Stimulated activated CD8-positive, alpha-beta memory T cell treated with anti-CD3 and anti-CD28 coated beads, Interleukin-15, amount 100 ng/mL, for 24 hours (primary cell): Measurements from ENCODE around the gene PGA5.
A peak's percentile ranks its signal among the peaks of the same experiment; 100 is the strongest.
"Not testable (repeated sequence)": the region's sequence is repeated elsewhere in the genome, so short reads cannot be mapped to it uniquely, and the experiment has no call there.

Source experiments
- DNase-seq: peaks from one replicate; pipeline ENCODE4 v3.0.0-alpha.2; 2020; ENCODE audit warnings: low read depth

PGA5 gene

DNA sequence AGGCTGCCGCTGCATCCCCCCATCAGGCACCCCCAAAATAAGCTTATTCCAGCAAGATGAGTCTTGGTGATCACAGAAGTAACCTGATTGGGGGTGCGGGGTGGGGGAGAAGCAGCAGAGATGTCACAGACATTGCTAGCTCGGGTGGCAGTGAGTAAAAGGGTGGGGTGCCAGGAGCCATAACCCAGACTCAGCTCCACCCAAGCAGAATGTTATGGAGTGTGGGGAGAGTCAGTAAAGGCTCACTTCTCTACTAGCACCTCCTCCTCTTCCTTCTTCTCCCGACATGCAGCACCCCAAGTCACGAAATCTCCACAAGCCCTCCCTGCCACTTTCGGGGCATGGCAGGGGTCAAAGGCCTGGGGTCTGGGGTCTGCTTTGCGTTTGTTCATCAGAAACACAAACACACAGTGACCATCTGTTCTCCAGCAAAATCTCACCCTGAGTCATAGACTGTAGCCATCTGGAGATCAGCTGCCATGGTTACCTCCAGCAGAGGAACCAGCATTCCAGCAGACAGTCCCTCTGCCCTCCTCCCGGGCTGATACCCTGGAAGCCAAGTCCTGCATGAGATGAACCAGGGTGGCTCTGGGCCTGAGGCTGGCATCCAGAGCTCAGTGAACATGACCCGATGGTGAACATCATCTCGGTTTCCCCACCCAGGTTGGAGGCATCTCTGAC is 14.4 kb upstream of the PGA5 start:
- DNase-seq, result not testable (repeated sequence)

DNA sequence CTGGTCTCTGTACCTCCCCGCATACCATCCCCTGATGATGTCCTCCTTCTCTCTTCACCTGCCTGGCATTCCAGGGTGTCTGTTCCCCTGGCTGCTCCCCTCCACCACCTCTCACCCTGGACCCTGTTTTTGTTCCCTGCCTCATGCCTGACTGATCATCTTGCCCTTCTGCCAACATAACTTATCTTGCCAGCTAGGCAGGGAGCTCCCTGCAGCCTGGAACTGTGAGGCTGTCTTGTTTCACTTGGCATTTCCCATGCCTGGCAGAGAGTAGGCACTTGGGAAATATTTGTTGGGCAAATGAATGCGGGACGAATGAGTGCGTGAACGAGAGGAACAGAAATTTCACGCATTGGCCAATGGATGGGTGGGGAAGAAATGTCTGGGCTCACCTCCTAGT is 11.5 kb upstream of the PGA5 start:
- not testable (repeated sequence) for DNase-seq

DNA sequence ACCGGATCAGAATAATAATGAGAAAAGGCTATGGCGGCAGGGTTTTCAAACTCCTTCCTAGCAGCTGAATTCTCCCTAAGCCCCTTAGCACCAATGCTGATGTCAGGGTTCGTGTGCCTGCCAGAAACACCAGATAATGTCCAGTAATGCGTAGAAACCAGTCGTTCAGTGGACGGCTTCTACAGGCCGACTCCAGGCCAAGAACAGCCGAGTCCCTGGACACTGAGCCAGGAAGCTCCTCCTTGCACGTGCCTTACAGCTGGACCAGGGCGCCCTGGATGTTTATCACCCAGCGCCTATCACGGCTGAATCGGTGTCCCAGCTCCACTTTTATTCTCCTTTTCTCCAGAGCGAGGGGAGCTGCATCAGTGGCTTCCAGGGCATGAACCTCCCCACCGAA is 9.9 kb upstream of the PGA5 start:
- DNase-seq, result not testable (repeated sequence)

DNA sequence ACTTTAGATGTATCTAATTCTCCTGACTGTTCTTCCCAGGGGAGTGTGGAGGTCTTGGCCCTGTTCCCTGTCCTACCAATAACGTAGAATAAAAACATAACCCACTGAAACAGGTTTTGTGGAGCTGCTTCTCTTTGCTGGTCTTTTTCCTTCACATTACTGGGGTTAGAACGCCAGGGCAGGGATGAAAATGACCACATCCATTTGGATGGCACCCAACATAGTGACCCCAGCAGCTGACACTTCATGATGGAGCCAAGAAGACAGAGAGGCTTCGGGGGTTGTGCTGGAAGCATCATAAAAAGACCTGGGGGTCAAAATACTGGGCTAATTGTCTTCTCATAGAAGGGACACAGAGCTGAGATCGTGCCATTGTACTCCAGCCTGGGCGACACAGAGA is 9.4 kb upstream of the PGA5 start:
- DNase-seq, result not testable (repeated sequence)

GRCh38 chr11:61232548-61233145 is 8.3 kb upstream of the PGA5 start:
- DNase-seq, result not testable (repeated sequence)

- not testable (repeated sequence) for DNase-seq
Observed at GRCh38 chr11:61237130-61237529, 3.8 kb upstream of the PGA5 start.

- DNase-seq, result not testable (repeated sequence)
Observed at GRCh38 chr11:61240288-61240687, 687 bp upstream of the PGA5 start.

DNA sequence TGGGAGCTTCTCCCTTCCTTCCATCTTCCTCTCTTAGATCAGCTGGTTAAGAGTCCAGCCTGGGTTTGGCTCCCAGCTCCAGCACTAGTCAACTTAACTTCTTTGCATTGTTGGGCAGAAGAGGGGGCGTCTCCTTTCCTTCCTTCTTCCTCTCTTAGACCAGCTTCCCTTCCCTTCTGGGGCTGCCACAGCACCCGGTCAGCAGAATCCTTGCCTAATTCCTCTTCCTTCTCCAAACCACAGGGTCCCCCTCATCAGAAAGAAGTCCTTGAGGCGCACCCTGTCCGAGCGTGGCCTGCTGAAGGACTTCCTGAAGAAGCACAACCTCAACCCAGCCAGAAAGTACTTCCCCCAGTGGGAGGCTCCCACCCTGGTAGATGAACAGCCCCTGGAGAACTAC is 551 bp downstream of the PGA5 start:
- not testable (repeated sequence) for DNase-seq

DNA sequence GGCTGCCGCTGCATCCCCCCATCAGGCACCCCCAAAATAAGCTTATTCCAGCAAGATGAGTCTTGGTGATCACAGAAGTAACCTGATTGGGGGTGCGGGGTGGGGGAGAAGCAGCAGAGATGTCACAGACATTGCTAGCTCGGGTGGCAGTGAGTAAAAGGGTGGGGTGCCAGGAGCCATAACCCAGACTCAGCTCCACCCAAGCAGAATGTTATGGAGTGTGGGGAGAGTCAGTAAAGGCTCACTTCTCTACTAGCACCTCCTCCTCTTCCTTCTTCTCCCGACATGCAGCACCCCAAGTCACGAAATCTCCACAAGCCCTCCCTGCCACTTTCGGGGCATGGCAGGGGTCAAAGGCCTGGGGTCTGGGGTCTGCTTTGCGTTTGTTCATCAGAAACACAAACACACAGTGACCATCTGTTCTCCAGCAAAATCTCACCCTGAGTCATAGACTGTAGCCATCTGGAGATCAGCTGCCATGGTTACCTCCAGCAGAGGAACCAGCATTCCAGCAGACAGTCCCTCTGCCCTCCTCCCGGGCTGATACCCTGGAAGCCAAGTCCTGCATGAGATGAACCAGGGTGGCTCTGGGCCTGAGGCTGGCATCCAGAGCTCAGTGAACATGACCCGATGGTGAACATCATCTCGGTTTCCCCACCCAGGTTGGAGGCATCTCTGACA is 4.4 kb downstream of the PGA5 start:
- not testable (repeated sequence) for DNase-seq

DNA sequence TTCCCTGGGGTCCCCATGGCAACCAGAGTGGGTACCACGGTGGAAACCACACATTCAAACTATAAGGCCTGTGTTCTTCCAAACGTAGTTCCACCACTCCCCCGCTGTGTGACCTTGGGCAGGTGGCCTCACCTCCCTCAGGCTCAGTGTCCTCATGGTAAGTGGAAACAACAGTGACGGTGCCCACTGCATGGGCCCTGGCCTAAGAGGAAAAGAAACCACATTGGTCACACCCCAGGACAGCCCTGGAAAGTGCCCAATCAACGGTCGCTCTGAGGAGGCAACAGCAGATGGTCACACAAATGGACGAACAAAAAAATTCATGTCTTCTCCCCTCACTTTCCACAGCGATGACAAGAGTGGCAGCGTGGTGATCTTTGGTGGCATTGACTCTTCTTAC is 7.1 kb downstream of the PGA5 start:
- DNase-seq, result not testable (repeated sequence)

GRCh38 chr11:61249201-61249600 is 8.2 kb downstream of the PGA5 start:
- not testable (repeated sequence) for DNase-seq

DNA sequence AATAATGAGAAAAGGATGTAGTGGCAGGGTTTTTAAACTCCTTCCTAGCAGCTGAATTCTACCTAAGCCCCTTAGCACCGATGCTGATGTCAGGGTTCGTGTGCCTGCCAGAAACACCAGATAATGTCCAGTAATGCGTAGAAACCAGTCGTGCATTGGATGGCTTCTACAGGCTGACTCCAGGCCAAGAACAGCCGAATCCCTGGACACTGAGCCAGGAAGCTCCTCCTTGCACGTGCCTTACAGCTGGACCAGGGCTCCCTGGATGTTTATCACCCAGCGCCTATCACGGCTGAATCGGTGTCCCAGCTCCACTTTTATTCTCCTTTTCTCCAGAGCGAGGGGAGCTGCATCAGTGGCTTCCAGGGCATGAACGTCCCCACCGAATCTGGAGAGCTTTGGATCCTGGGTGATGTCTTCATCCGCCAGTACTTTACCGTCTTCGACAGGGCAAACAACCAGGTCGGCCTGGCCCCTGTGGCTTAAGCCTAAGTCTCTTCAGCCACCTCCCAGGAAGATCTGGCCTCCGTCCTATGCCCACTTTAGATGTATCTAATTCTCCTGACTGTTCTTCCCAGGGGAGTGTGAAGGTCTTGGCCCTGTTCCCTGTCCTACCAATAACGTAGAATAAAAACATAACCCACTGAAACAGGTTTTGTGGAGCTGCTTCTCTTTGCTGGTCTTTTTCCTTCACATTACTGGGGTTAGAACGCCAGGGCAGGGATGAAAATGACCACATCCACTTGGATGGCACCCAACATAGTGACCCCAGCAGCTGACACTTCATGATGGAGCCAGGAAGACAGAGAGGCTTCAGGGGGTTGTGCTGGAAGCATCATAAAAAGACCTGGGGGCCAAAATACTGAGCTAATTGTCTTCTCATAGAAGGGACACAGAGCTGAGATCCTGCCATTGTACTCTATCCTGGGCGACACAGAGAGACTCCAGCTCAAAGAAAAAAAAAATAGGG is 10.1 kb downstream of the PGA5 start:
- DNase-seq, result not testable (repeated sequence)

- DNase-seq, result not testable (repeated sequence)
Observed at GRCh38 chr11:61252332-61252731, 11.4 kb downstream of the PGA5 start.

- peak; percentile 31 for DNase-seq
Observed at GRCh38 chr11:61254403-61255025, 13.5 kb downstream of the PGA5 start.

DNA sequence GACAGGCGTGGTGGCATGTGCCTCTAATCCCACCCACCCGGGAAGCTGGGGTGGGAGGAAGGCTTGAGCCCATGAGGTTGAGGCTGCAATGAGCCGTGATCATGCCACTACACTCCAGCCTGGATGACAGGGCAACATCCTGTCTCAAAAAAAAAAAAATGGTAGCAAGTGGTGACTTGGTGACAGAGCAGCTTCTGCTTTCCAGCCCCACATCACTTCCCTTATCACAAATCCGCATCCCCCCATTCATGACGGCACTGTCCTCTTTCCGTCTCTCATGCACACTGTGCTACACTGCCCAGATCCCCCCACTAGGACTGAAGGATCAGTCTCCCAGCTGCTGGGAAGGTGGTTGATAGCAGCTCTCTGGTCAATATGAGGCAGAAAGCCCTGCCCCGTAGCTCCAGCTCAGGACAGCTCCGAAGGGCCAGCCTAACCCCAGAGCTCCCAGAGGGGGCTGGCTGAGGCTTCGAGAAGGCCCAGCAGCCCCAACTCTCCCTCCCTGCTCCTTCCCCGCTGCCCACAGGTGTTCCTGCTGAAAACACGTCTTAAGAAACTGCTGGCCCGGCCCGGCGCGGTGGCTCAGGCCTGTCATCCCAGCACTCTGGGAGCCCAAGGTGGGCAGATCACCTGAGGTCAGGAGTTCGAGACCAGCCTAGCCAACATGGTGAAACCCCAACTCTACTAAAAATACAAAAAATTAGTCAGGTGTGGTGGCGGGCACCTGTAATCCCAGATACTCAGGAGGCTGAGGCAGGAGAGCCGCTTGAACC is 15.9 kb downstream of the PGA5 start:
- no peak for DNase-seq

DNA sequence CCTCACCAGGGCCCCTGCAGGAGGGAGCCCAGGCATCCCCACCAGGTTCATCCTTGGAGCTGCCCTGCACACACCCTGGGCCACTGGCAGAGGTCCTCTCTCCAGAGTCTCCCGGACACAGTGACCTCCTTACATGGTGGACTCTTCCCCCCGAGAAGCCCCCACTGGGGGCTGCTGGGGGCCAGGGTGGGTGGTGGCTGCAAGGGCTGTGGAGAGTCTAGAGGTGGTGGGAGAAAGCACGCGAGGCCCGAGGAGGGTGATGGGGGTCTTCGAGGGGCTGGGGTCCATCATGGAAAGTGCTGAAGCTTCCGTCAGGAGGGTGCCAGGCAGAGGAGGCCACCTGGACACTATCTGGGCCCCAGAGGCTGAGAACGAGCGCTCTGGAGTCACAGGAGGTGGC is 17.6 kb downstream of the PGA5 start:
- DNase-seq, result no peak

DNA sequence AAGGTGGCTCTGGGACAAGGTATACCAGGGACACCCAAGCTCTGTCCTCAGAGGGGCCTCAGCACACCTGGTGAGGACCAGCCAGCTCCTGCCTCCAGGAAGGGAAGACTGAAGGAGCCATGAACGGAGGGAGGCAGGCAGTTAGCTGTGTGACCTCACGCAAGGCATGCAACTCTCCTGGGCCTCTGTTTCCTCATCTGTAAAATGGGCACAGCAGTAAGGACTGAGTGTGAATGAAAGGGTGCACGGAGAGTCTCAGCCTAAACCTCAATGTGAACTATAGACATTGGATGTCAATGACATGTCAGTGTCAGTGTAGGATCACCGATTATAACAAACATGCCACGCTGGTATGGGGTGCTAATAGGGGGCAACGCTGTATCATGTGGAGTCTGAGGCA is 18.4 kb downstream of the PGA5 start:
- no peak for DNase-seq

DNA sequence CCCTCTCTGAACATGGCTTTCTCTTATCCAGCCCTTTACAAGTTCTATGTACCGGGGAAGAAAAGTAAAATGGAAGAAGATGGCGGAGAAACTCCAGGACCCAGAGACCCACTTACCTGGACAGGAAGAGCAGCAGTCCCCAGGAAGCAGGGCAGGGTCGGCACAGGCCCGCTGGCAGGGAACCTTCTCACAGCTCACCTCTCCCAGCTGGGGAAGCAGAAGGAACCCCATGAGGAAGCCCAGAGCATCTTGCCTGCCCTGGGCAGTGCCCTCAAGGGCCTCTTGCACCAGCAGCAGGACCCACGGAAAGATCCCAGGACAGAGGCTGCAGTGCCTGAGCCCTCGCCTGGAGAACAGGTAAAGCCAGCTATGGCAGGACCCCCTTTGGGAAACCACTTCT is 23.4 kb downstream of the PGA5 start:
- no peak for DNase-seq

DNA sequence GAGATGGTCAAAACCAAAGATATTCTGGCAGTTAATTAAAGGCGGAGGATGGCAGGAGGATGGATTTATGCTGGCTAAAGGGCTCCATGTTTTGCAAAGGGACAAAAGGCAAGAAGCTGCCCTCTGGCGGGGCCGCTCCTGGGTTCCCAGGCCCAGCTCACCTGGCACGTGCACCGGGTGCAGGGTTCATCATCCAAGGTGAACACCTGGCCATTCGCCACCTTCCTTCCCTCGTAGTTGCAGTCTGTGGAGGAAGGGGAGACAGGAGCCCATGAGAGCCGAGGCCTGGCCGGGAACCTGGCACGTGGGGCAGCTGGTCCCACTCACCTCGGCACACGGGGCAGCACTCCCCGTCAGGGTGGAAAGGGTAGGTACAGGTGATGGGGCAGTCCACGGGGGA is 23.8 kb downstream of the PGA5 start:
- DNase-seq, result no peak

DNA sequence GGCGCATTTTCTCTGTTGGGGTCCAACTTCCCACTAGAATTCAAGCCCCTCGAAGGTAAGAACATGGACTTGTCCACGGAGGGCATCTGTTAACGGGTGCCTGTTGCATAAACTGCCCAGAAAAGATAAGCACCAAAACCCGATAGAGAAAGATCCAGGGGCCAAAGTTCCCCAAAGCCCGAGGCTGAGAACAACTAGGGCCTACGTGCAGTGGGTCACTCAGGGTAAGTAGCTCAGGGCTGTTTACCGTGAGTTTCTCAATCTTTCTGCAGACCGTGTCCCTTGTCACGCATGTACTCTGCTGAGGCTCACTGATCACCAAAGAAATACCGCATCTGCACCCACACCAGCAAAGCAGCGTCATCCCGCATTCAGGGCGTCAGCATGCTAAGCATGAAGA is 24.4 kb downstream of the PGA5 start:
- no peak for DNase-seq

DNA sequence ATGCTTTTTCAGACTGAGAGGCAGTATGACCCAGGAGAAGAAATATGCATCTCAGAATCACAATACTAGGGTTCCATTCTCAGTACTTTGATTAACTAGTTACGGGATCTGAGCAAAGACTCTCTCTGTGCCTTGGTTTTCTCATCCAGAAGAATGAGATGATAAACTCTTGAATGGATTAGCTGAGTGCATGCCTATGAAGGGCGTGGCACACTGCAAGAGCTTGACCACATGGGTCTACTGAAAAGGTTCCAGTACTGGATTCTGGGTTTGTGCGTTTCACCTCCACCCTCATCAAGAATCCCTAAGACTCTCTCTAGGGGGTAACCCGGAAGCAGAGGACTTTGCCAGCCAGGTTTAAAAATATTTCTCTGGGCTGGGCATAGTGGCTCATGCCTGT is 25.6 kb downstream of the PGA5 start:
- DNase-seq, result no peak
